ENCODE measurements around the gene APCDD1L.
A peak's percentile ranks its signal among the peaks of the same experiment; 100 is the strongest.

APCDD1L gene

DNA sequence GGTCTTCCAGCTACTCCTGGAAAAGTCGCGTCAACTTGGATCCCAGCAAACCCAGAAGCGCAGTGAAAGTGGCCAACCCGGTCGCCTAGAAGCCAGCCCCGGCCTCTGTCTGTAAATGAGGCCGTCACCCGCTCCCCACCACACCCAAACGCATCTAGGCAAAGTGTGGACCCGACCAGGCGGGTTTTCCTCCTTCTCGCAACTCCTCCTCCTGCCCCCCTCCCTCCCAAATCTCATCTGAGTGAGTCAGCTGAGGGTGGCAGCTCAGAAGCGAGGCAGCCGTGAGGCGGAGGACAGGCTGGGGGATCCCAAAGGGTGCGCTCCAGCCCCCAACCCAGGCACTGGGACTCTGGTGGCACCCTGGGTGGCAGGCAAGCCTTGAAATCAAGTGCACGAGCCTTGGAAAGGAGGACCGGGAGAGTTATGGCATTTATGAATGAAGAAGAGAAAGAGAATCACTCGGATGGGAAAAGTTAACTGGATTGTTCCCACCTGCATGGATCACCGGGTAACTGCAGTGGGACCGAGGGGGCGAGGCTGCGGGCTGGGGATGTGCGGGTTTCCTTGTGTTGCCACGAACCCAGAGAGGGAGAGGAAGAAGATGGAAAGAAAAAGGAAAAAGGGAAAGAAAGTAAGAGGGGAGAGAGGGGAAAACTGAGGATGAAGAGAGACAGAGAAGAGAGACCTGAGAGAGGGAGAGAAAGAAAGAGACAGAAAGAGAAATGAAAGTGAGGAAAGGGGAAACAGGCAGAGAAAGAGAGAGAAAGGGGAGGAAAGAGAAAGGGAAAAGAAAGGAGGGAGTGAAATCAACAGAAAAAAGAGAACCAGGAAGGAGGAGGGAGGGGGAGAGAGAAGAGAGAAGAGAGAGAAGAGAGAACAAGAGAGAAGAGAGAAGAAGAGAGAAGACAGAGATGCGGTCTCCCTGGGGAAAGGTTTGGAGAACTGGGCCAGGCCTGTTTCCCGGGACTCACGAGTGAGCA, at the start of gene APCDD1L:
TSS of gene APCDD1L (minus strand) at position 167 of the 980 bp plus-strand sequence. CDS start 692 bp downstream, outside the sequence.
- TF ChIP-seq GATA2 (IDR thresholded peaks at IDR 0.05; ENCODE audit: low read depth, low read length) (no peak), GATA3 (IDR thresholded peaks at IDR 0.05; ENCODE audit: low read depth, low read length) (no peak)

DNA sequence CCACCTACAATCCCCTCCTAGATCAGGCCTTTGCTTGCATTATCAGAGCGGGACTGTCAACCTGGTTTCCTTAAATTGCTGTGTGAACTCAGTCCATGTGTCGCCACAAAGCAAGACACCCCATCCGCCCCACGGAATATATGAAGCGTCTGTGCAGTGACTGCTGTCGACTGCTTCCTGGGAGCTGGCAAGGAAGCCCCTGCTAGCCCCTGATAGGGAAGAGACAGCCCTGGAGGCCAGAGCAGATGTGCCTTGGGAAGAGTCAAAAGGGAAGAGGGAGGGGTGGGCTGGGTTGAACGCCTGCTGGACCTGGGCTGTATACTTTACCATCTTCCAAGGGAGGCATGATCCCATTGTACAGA, 44.1 kb upstream of the APCDD1L start:
- no peak for TF ChIP-seq GATA3 (IDR thresholded peaks at IDR 0.05; ENCODE audit: low read depth, low read length)
- TF ChIP-seq GATA2 (IDR thresholded peaks at IDR 0.05; ENCODE audit: low read depth, low read length) = no peak

DNA sequence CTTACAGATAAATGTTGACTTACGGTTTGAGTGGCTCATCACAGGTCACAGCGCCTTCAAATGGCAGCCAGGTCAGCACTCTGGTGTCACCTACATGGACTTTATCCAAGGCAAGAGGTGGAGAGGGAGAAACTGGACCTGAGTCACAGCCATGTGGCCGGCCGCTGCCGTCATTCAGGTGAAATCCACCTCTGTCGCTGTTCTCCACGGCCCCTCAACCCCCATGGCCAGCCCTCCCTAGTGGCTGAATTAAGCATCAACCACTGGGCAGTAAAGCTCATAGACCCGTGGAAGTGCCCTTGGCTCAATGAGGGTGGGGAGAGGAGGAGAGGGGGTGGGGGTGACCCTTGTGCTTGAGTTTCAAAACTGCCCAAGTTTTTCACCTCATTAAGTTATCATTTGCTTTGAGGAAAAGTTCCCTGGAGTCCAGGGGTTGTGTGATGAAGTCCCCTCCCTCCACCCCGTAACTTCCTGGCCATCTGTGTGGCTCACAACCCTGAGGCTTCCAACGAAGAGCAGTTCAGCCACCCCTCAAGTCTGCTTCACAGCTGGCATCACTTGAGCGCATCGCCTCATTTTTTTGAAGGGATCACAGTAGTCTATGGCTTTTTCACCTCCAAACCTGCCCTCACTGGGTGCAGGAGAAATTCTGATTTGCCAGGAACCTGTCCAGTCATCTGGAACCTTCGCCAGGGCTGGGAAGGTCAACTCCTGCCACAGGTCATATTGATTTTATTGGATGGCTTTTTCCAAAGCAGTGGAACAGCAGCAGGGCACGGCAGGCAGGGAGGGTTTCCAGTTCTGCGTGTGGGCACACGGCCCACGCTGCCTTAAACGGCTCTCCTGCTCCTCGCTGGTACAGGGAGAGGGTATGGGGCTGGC, 43.5 kb upstream of the APCDD1L start:
- no peak for TF ChIP-seq GATA3 (IDR thresholded peaks at IDR 0.05; ENCODE audit: low read depth, low read length)
- no peak for TF ChIP-seq GATA2 (IDR thresholded peaks at IDR 0.05; ENCODE audit: low read depth, low read length)

DNA sequence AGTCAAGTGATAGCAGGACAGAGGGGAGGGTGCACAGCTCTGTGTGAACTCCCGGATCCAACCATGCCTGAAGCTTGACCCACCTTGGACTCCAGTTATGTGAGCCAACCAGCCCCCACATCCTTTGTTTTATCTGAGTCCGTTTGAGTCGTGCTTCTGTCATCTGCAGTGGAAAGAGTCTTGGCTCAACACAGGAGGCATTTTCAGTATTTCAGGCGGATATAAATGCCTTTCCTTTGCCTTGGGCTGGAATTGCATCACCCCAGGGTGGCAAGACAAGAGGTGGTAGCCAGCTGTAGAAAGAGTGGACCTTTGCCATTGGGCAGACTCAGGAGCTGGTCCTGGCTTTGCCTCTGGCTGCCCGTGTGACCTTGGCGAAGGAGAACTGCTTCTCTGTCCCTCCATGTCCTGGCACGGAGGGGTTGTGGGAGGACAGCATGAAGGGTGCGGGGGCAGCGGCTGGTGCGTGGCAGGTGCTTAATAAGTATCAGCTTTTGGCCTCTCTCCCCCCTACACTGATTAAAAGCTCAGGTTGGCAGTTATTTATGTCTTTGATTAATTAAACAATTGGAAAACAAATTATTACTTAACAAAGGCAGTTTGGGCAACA, 42.6 kb upstream of the APCDD1L start:
- TF ChIP-seq GATA3 (IDR thresholded peaks at IDR 0.05; ENCODE audit: low read depth, low read length) (no peak), GATA2 (IDR thresholded peaks at IDR 0.05; ENCODE audit: low read depth, low read length) (no peak)

DNA sequence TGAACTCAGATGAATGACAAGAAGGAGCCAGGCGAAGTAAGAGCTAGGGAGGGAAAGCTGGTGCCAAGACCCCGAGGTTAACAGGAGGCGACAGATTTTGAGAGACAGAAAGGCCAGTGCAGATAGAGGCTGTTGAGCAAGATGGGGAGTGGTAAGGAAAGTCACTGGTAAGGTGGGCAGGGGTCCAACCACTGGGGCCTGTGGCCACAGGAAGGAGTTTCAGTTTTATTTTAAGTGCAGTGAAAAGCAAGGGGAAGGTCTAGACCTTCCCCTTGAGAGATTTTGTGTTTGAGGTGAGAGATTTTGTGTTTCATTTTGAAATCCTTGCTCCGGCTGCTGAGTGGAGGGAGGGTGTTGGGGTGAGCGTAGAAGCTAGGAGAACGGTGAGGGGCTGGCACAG, 41.8 kb upstream of the APCDD1L start:
- TF ChIP-seq GATA3 (IDR thresholded peaks at IDR 0.05; ENCODE audit: low read depth, low read length) (no peak), GATA2 (IDR thresholded peaks at IDR 0.05; ENCODE audit: low read depth, low read length) (no peak)

DNA sequence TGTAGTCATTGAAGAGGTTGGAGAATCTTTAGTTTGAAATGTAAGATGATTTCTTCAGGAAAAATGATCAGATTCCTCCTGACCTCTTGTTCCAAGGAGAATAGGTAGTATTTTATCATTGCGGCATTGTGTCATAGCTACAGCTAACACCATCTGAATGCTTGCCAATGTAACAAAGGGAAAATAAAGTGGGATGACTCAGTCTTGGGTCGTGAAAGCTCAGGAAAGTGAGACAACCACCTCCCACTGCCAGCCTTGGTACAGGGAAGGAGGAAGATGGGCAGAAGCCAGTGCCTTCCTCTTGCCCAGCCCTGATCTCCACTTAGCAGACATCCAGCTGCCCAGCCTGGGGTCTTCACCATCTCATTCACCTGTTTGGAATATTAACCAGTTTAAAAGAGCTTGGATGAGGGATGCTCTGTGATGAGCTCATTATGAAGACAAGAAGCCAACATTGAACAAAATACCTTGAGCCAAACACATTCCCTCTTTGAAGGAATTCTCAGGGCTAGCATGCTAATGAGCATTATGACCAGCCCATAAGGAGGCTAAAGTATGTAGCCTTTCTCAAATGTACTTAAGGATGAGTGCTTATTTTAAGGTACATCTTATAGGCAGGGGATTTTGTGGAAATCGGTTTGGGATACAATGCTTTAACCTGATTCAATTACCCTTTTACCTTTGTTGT, 40.0 kb upstream of the APCDD1L start:
- TF ChIP-seq GATA3 (IDR thresholded peaks at IDR 0.05; ENCODE audit: low read depth, low read length) (no peak), GATA2 (IDR thresholded peaks at IDR 0.05; ENCODE audit: low read depth, low read length) (no peak)

DNA sequence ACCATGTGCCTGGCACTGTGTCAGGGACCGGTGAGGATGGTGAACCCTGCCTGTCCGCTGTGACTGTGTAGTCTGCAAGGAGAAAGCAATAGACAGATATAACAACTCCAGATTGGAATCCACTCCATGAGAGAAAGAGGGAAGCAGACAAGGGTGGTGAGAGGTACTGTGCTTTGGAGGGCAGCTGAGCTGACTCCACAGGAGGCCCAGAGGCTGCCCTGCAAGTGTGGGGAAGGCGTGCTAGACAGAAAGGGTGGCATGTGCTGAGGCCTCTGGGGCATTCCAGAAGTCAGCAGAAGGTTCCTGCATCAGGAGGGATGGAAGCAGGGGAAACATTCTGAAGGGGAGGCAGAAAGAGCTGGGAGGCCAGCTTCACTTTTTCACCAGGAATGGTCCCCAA, 39.3 kb upstream of the APCDD1L start:
- TF ChIP-seq GATA3 (IDR thresholded peaks at IDR 0.05; ENCODE audit: low read depth, low read length) (no peak), GATA2 (IDR thresholded peaks at IDR 0.05; ENCODE audit: low read depth, low read length) (no peak)

DNA sequence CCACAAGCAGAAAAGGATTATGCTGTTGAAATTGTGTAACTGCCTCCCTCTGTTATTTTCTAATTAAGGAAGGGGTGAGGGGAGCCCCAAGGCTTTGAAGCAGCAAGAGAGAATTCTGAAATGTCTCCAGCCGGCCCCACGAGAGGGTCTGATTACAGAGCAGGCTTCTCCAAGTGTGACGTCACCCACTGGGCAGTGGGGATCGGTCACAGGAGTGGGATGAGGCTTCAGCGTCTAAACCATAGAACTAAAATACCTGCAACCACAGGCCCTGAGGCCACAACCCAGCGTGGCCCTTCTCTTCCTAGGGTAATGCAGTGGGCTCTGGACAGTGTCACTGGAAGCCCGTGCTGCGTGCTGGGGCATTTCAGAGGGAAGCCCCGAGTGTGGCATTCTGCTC, 38.6 kb upstream of the APCDD1L start:
- no peak for TF ChIP-seq GATA3 (IDR thresholded peaks at IDR 0.05; ENCODE audit: low read depth, low read length)
- no peak for TF ChIP-seq GATA2 (IDR thresholded peaks at IDR 0.05; ENCODE audit: low read depth, low read length)

DNA sequence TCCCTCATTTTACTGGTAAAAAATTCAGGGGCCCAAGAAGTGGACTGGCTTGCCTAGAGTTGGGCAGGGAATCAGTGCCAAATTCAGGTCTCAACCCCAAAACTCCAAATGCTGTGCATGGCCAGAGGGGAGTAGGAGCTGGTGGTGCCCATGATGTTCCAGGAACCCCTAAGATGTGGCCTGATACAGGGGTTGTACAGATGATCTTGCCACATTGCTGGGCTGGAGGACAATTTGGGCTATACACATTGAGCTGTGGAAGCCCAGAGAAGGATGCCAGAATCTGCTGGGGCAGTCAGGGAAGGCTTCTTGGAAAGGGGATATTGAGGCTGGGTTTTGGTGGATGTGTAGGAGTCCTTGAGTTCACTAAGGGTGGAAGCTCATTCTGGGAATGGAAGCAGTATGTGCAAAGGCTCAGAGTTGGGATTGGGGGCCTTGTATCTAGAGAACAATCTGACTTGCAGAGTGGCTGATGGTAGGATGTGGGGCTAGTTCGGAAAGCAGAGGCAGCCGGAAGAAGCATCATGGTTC, 38.0 kb upstream of the APCDD1L start:
- TF ChIP-seq GATA3 (IDR thresholded peaks at IDR 0.05; ENCODE audit: low read depth, low read length) (no peak), GATA2 (IDR thresholded peaks at IDR 0.05; ENCODE audit: low read depth, low read length) (no peak)

DNA sequence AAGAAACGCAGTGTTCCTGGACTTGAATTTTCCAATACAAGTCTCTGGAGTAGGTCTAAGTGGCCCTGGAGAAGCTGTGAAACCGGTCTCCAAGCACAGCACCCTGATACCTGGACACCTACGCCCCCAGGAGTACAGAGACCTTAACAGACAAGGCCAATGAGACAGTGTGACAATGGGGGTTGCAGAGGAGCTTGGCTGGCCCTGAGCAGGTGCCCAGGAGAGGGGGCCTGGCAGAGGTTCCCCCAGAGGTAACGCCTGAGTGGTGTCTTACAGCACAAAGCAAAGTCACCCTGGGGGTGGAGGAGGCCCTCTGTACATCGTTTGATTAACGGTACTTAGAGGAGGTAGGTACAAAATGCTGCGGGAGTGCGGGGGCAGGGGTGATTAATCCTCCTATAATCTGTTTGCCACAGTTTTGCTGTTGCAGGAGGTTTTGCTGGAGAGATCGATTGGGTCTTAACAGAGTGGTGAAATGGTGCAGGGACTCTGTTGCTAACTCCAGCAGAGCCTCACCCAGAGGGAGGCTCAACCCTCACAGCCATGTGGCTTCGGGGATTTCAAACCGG, 37.3 kb upstream of the APCDD1L start:
- TF ChIP-seq GATA3 (IDR thresholded peaks at IDR 0.05; ENCODE audit: low read depth, low read length) = no peak
- no peak for TF ChIP-seq GATA2 (IDR thresholded peaks at IDR 0.05; ENCODE audit: low read depth, low read length)

DNA sequence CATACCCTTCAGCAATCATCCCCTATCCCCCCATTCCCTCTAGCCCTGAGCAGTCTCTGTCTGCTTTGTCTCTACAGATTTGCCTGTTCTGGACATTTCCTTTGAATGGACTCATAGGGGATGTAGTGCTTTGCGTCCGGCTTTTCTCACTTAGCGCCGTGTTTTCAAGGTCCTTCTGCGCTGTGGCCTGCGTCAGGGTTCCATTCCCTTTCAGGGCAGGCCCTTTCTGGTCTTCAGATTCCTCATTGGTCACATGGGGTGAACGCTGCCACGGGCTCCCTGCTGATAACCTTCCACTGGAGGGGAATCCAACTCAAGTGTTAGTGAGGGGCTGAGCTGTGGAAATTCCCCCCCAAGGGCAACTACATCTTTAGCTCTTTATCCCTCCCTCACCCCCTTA, 36.4 kb upstream of the APCDD1L start:
- TF ChIP-seq GATA2 (IDR thresholded peaks at IDR 0.05; ENCODE audit: low read depth, low read length) (no peak), GATA3 (IDR thresholded peaks at IDR 0.05; ENCODE audit: low read depth, low read length) (no peak)

DNA sequence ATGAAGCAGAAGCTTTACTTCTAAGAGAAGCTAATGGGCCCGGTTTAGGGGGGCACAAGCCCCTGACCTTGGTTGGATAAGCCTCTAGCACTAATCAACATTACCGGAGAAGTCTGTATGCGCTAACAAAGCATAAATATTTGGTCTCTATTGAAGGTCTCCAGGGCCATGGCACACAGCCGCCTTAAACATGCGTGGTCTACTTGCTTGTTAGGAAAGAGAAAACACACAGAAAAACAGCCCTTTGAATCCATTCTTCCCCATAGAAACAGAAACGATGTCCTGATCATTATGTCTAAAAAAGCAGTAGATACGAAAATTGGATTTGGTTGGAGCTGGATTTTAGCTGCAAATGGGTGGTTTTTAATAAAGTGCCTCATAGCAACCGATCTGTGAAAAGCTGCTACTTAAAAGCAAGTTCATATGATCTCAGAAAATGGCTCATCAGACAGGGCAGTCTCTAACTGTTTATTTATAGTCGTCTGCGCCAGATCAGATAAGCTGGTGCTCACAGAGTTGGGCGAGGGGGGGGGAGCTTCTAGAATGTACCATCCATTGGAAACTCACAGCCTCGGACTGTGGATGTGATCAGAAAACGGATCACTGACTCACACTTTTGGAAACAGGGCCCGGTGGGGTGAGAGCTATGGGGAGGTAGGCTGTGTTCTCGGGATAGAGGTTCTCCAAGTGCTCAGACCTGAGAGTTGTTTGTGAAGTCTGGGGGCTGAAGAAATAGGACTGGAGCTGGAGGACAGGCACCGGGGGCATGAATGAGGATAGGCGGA, 35.3 kb upstream of the APCDD1L start:
- TF ChIP-seq GATA2 (IDR thresholded peaks at IDR 0.05; ENCODE audit: low read depth, low read length) = peak; percentile 93
- TF ChIP-seq GATA3 (IDR thresholded peaks at IDR 0.05; ENCODE audit: low read depth, low read length) = no peak; the same call in 1 of the 2 replicates
